Muscle layer of duodenum (tissue), 2 donors: ENCODE measurements around the gene SLC35C1.

Source experiments
- H3K27ac ChIP-seq: one replicate; pipeline ENCODE4 v1.7.0; 2013; ENCODE audit warnings: mild to moderate bottlenecking, low read length
- H3K27me3 ChIP-seq: one replicate; pipeline ENCODE4 v1.7.0; 2013; ENCODE audit warnings: low read depth, mild to moderate bottlenecking, control low read depth, low read length
- H3K36me3 ChIP-seq, 2 donors: one replicate each; pipeline ENCODE4 v1.7.0; 2013; ENCODE audit warnings: low read length in 2 of 2, control low read depth in 1 of 2, mild to moderate bottlenecking in 1 of 2; ENCODE audit not compliant: insufficient read depth in 2 of 2, control insufficient read depth in 1 of 2
- H3K4me1 ChIP-seq, 2 donors: one replicate each; pipeline ENCODE4 v1.7.0; 2013; ENCODE audit warnings: low read length in 2 of 2, mild to moderate bottlenecking in 2 of 2, control low read depth in 1 of 2, moderate library complexity in 1 of 2; ENCODE audit not compliant: insufficient read depth in 2 of 2, control insufficient read depth in 1 of 2
- H3K4me3 ChIP-seq, 2 donors: one replicate each; pipeline ENCODE4 v1.7.0; 2013; ENCODE audit warnings: low read length in 2 of 2, low read depth in 1 of 2, mild to moderate bottlenecking in 1 of 2
- H3K9me3 ChIP-seq, 2 donors: one replicate each; pipeline ENCODE4 v1.7.0; 2013; ENCODE audit warnings: low read length in 2 of 2, control low read depth in 1 of 2, mild to moderate bottlenecking in 1 of 2; ENCODE audit not compliant: control insufficient read depth in 1 of 2
- donor health status: healthy.

Gene SLC35C1

DNA sequence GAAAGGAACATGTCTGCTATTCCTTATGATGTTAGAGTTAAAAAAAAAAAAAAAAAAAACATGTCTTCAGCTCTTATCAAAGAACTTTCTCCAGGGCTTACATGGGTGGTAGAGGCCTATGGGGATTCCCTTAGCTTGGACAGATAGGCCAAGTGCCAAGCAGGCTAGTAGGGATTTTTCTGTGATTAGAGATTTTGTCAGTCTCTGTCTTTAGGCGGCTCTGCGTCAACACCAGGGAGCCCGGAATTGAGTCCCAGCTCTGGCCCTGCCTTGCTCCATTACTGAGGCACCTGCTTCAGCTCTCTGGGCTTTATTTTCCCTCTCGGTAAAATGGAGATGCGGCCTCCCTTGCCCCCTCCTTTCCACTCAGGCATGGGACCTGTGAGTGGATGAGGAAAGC, 55.4 kb downstream of the SLC35C1 start:
- Histone ChIP-seq H3K27ac (peak overlapping the region; percentile 18), H3K4me3 (no peak overlapping the region), H3K9me3 (no peaks in the 10 kb centered on the region), H3K4me1 (peaks cover 27 to 60% of the 10 kb centered on the region in 2 donors), H3K27me3 (no peaks in the 10 kb centered on the region), H3K36me3 (peaks cover 47 to 48% of the 10 kb centered on the region in 2 donors)

DNA sequence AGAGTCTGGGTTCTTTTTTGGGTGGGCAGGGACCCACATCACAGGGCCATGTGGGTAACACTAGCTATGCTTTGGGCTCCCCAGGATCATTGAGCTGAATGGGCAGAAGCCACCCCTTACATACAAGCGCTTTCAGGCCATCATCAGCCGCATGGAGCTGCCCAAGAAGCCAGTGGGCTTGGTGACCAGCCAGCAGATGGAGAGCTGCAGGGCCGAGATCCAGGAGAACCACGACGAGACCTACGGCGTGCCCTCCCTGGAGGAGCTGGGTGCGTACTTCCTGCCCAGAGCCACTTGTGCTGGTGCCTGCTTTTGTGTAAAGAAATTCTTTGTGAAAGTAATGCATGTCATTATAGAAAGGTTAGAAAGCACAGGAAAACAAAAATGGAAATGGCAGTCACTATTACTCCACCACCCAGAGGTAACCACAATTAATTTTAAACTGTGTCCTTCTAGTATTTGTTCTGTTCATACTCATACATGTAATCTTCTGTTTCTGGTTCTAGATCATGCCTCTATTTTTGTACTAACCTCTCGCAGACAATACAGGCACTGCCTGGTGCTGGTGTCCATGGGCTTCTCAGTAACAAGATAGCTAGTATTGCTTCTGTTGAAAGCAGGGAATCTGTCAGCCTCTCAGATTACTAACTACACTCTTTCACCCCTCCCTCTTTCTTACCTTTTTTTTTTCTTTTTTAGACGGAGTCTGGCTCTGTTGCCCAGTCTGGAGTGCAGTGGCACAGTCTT, 56.0 kb downstream of the SLC35C1 start:
- H3K36me3 ChIP-seq, result peaks cover 53 to 54% of the 10 kb centered on the region in 2 donors
- no peaks in the 10 kb centered on the region for H3K9me3 ChIP-seq
- peaks cover 23 to 54% of the 10 kb centered on the region in 2 donors for H3K4me1 ChIP-seq
- no peaks in the 10 kb centered on the region for H3K27me3 ChIP-seq
- no peak overlapping the region for H3K4me3 ChIP-seq
- peak overlapping the region; percentile 18 for H3K27ac ChIP-seq
